ENCODE measurements around the gene HOXC10.

The HOXC10 gene

GRCh38 chr12:53975064-53975471 lies 9.9 kb upstream of the HOXC10 start:
- TF ChIP-seq CTCF (IDR thresholded peaks at IDR 0.05), result no peak

GRCh38 chr12:53975479-53976152 lies 9.3 kb upstream of the HOXC10 start:
- no peak for TF ChIP-seq CTCF (IDR thresholded peaks at IDR 0.05)

GRCh38 chr12:53976172-53976822 lies 8.6 kb upstream of the HOXC10 start:
- no peak for TF ChIP-seq CTCF (IDR thresholded peaks at IDR 0.05)

GRCh38 chr12:53976823-53977595 lies 7.9 kb upstream of the HOXC10 start:
- no peak for TF ChIP-seq CTCF (IDR thresholded peaks at IDR 0.05)

GRCh38 chr12:53977596-53978445 lies 7.1 kb upstream of the HOXC10 start:
- no peak for TF ChIP-seq CTCF (IDR thresholded peaks at IDR 0.05)

GRCh38 chr12:53978477-53979356 lies 6.2 kb upstream of the HOXC10 start:
- no peak for TF ChIP-seq CTCF (IDR thresholded peaks at IDR 0.05)
